Measurements from ENCODE around the gene NEURL2. TPM values are rescaled to one million over a fixed set of nuclear protein-coding genes. Genes with fewer than 3 reads are reported as not detected.
"Not testable (repeated sequence)": the region's sequence is repeated elsewhere in the genome, so short reads cannot be mapped to it uniquely, and the experiment has no call there.

The NEURL2 gene
- total RNA-seq, 2 experiments from 2014 or later: 2.3 to 2.5 TPM

- ChIA-PET CTCF (interaction anchor here (0.6 to 9.2 kb wide), 15 partner anchors 11 to 135 kb away, joined by 3 to 67 read pairs (median 5); partner anchors contain the start of genes CTSA, TNNC2, ZNF335 and ZSWIM1), POLR2A (interaction anchor here (1.0 to 3.8 kb wide), 16 partner anchors 8 to 134 kb away, joined by 3 to 28 read pairs (median 6); partner anchors contain the start of genes ACOT8, CTSA, NEURL2 and UBE2C)
- peaks cover 31% of the 10 kb centered on the region for H3K4me1 Mint-ChIP-seq (ENCODE audit: low read depth)
- peak overlapping the region; percentile 99 for H3K27ac Mint-ChIP-seq
- H3K4me3 Mint-ChIP-seq: peak overlapping the region; percentile 99
- H3K9me3 Mint-ChIP-seq: no peaks in the 10 kb centered on the region
- H3K36me3 Mint-ChIP-seq: peaks cover 16% of the 10 kb centered on the region
- intact Hi-C loops (cut with micrococcal nuclease): loop anchor here (2.0 to 10.0 kb wide), 4 partner anchors 23 to 431 kb away; partner anchors contain the start of genes CTSA, NEURL2 and ZSWIM1
- DNase-seq: peak; percentile 82
- no peaks in the 10 kb centered on the region for H3K27me3 Mint-ChIP-seq
Measured at GRCh38 chr20:45933266-45934045, 42.4 kb upstream of the NEURL2 start.

- intact Hi-C loops (cut with micrococcal nuclease): loop anchor here (10.0 kb wide), 1 partner anchor 433 kb away; no protein-coding TSS in a partner anchor
- H3K27ac Mint-ChIP-seq, H3K9me3 Mint-ChIP-seq, DNase-seq, CTCF ChIA-PET, H3K4me3 Mint-ChIP-seq, H3K36me3 Mint-ChIP-seq, H3K27me3 Mint-ChIP-seq, POLR2A ChIA-PET: not testable (repeated sequence)
- peaks cover 16% of the 10 kb centered on the region for H3K4me1 Mint-ChIP-seq (ENCODE audit: low read depth)
Measured at GRCh38 chr20:45931680-45932079, 40.7 kb upstream of the NEURL2 start.

DNA sequence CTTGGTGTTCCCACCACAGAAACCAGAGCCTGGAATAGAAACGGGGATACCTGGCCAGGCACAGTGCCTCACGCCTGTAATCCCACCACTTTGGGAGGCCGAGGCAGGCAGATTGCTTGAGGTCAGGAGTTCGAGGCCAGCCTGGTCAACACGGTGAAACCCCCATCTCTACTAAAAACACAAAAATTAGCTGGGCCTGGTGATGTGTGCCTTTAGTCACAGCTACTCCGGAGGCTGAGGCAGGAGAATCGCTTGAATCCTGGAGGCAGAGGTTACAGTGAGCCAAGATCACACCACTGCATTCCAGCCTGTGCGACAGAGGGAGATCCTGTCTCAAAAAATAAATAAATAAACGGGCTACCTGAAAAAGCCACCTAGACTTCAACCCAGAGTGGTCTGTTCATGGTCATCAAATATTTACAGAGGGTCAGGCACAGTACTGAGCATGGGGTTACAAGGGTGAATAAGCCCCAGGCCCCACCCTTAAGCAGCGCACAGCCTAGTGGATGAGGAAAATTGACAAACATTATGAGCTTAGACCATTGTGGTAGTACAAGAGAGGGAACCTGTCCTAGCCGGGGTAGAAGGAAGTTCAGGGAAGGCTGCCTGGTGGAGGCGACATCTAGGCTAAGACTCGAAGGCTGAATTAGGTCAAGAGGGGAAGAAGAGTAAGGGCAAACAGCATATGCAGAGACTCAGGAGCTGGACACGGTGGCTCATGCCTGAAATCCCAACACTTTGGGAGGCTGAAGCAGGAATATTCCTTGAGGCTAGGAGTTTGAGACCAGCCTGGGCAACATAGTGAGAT, 36.3 kb upstream of the NEURL2 start:
- H3K4me1 Mint-ChIP-seq (ENCODE audit: low read depth): peaks cover 5% of the 10 kb centered on the region
- H3K27me3 Mint-ChIP-seq: peaks cover 1% of the 10 kb centered on the region
- ChIA-PET POLR2A (no interaction called here), CTCF (interaction anchor here (1.2 kb wide), 1 partner anchor 37 kb away, joined by 4 read pairs; no protein-coding TSS in a partner anchor)
- no peak for DNase-seq
- intact Hi-C loops (cut with micrococcal nuclease): no loop called here
- H3K4me3 Mint-ChIP-seq: no peak overlapping the region
- no peak overlapping the region for H3K27ac Mint-ChIP-seq
- no peaks in the 10 kb centered on the region for H3K36me3 Mint-ChIP-seq
- no peaks in the 10 kb centered on the region for H3K9me3 Mint-ChIP-seq

DNA sequence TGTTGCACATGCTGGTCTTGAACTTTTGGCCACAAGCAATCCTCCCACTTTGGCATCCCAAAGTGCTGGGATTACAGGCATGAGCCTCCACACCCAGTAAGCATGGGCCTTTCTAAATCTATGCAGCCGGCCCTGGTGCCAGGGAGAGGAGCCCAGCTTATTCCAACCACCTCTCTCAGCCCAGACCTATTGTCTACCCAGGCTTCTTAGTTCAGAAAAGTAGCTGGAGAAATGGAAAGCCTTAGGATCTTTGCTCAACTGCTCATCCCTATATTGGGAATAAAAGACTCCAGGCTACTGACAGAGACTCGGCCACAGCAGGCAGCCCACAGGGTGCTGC, 35.7 kb upstream of the NEURL2 start:
- H3K27ac Mint-ChIP-seq: no peak overlapping the region

GRCh38 chr20:45925821-45926506, 35.0 kb upstream of the NEURL2 start:
- Mint-ChIP-seq H3K4me1 (ENCODE audit: low read depth) (peaks cover 3% of the 10 kb centered on the region), H3K27ac (no peak overlapping the region), H3K27me3 (peaks cover 2% of the 10 kb centered on the region), H3K36me3 (no peaks in the 10 kb centered on the region), H3K9me3 (no peaks in the 10 kb centered on the region), H3K4me3 (no peak overlapping the region)
- intact Hi-C loops (cut with micrococcal nuclease): no loop called here
- CTCF ChIA-PET: interaction anchor here (1.5 kb wide), 1 partner anchor 44 kb away, joined by 4 read pairs; no protein-coding TSS in a partner anchor
- POLR2A ChIA-PET: interaction anchor here (1.7 kb wide), 1 partner anchor 9 kb away, joined by 7 read pairs; the partner anchor contains the start of gene PCIF1
- no peak for DNase-seq

More for the DNA sequence above, 35.7 kb upstream of the NEURL2 start:
- H3K27me3 Mint-ChIP-seq: peaks cover 1% of the 10 kb centered on the region
- H3K36me3 Mint-ChIP-seq: no peaks in the 10 kb centered on the region
- no peaks in the 10 kb centered on the region for H3K9me3 Mint-ChIP-seq
- H3K4me3 Mint-ChIP-seq: no peak overlapping the region
- intact Hi-C loops (cut with micrococcal nuclease): no loop called here
- peaks cover 3% of the 10 kb centered on the region for H3K4me1 Mint-ChIP-seq (ENCODE audit: low read depth)
- ChIA-PET CTCF (interaction anchor here (1.5 kb wide), 1 partner anchor 44 kb away, joined by 4 read pairs; no protein-coding TSS in a partner anchor), POLR2A (no interaction called here)
- DNase-seq: no peak

- Mint-ChIP-seq H3K4me1 (ENCODE audit: low read depth) (peaks cover 3% of the 10 kb centered on the region), H3K27me3 (peaks cover 10% of the 10 kb centered on the region)
- POLR2A ChIA-PET: interaction anchor here (1.7 kb wide), 1 partner anchor 10 kb away, joined by 7 read pairs; the partner anchor contains the start of gene PCIF1
Measured at GRCh38 chr20:45924391-45925261, 33.6 kb upstream of the NEURL2 start.

DNA sequence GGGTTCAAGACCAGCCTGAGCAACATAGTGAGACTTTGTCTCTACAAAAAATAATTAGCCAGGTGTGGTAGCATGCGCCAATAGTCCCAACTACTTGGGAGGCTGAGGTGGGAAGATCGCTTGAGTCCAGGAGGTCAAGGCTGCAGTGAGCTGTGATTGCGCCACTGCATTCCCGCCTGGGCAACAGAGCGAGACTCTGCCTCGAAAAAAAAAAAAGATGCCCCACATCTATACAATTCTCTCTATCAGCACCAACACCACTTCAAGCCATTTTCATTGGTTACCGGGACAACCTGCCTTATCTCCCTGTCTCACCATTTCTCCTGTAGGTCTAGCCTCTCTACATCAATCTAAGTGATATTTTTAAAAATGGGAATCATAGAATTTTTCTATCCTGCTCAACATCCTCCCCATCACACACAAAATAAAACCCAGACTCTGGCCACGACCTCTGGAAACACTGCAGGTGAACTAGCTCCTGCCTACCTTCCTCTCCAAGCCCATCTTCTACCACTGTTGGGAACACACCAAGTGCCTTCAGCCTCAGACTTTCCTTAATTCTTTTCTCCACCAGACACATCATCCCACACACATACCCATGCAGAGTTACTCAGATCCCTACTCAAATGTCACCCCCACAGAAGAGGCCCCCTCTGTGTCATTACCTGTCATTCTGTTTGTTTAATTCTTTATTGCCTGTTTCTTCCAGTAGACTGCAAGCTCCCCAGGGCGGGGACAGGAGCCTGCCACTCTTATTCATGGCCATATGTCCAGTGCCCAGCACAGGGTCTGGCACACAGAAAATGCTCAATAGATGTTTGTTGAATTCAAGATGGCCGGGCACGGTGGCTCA, 30.6 kb upstream of the NEURL2 start:
- H3K4me1 Mint-ChIP-seq (ENCODE audit: low read depth): peaks cover 3% of the 10 kb centered on the region
- no peak for DNase-seq
- intact Hi-C loops (cut with micrococcal nuclease): no loop called here
- peaks cover 13% of the 10 kb centered on the region for H3K27me3 Mint-ChIP-seq
- H3K36me3 Mint-ChIP-seq: no peaks in the 10 kb centered on the region
- no peak overlapping the region for H3K4me3 Mint-ChIP-seq
- CTCF ChIA-PET: no interaction called here
- POLR2A ChIA-PET: interaction anchor here (1.3 to 2.7 kb wide), 2 partner anchors 12 to 13 kb away, joined by 3 to 9 read pairs; partner anchors contain the start of gene PCIF1
- no peaks in the 10 kb centered on the region for H3K9me3 Mint-ChIP-seq
- no peak overlapping the region for H3K27ac Mint-ChIP-seq

More at GRCh38 chr20:45924391-45925261, 33.6 kb upstream of the NEURL2 start:
- H3K4me3 Mint-ChIP-seq: no peak overlapping the region
- no peaks in the 10 kb centered on the region for H3K9me3 Mint-ChIP-seq
- no peaks in the 10 kb centered on the region for H3K36me3 Mint-ChIP-seq
- intact Hi-C loops (cut with micrococcal nuclease): no loop called here
- no peak for DNase-seq
- CTCF ChIA-PET: interaction anchor here (0.6 to 1.3 kb wide), 2 partner anchors 88 to 118 kb away, joined by 3 to 4 read pairs; no protein-coding TSS in a partner anchor
- no peak overlapping the region for H3K27ac Mint-ChIP-seq

DNA sequence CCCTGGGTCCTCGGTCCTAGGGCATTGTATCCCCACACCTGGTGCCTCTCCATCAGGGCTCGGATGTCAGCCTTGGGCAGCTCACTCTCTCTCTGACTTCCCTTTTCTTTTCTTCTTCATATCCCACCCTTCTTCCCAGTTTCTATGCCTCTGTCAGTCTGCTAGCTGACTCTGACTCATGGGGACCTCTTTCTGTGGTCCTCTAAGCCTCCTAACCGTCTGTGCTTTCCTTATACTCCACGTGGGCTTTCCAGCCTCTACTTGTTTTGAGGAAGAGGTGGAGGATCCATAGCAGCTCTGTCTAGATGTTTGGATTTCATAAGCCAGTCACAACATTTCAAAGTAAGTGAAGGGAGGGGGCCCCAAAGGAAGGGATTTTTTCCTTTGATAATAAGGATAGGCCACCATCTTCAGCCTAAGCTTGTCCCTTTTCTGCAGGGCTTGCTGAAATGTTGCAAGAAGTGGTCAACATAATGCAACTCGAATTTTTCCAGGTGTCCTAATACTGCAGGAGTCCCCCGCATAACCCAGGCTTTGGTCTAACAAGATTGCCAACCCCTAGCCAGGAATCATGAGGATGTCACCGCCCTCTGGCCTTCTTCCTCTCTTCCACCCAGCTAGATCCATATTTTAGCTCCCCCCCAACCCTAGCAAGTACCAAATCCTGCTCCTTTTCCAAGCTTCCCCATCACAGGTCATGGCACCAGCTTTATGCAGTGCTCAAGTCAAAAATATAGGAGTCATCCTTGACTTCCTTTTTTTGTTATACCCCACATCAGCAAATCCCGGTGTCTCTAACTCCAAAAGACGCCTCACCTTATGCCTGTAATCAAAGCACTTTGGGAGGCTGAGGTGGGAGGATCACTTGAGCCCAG, 29.7 kb upstream of the NEURL2 start:
- POLR2A ChIA-PET: interaction anchor here (1.3 to 2.7 kb wide), 2 partner anchors 11 to 14 kb away, joined by 3 to 9 read pairs; partner anchors contain the start of gene PCIF1
- no peaks in the 10 kb centered on the region for H3K9me3 Mint-ChIP-seq
- H3K4me1 Mint-ChIP-seq (ENCODE audit: low read depth): peaks cover 3% of the 10 kb centered on the region
- CTCF ChIA-PET: interaction anchor here (0.8 kb wide), 1 partner anchor 1625 kb away, joined by 3 read pairs; no protein-coding TSS in a partner anchor
- H3K27me3 Mint-ChIP-seq: peaks cover 18% of the 10 kb centered on the region
- intact Hi-C loops (cut with micrococcal nuclease): no loop called here
- no peak for DNase-seq
- no peaks in the 10 kb centered on the region for H3K36me3 Mint-ChIP-seq
- H3K27ac Mint-ChIP-seq: no peak overlapping the region
- no peak overlapping the region for H3K4me3 Mint-ChIP-seq

DNA sequence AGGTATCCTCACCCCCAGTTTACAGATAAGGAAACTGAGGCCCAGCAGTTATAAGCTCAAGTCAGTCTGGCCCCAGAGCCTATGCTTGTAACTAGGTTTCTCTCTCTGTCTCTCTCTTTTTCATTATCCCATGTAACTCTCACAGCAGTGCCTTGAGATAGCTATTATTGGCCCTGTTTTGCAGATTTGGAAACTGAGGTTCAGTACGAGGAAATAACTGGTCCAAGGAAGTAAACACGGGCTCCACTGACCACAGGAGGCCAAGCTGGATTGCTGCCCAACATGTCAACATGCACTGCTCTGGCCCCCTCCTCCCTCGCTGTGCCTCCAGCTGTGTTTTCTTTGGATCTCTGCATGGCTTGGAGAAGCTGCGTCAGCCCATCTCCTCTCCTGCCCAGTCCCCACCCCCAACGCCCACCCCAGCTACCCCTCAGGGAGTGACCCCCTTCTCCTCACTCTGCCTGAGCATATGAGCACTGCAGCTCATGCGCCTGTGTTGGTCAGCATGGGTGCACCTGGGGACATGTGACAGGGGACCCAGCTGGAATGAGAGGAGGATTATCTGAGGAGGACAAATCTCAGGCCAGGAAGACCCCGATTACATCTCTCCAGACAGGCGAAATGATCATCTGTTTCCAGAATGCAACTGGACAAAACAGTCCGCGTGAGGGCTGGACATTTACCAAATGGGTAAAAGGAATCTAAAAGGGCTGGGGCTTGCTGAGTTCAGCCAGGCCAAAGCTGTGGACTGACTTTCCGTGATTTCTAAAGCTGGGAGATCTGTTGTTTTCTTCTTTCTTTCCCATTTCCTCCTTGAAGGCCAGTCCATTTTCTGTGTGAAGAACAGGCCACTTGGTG, 28.8 kb upstream of the NEURL2 start:
- Mint-ChIP-seq H3K4me3 (no peak overlapping the region), H3K27me3 (peaks cover 18% of the 10 kb centered on the region), H3K27ac (no peak overlapping the region), H3K4me1 (ENCODE audit: low read depth) (peaks cover 3% of the 10 kb centered on the region), H3K9me3 (no peaks in the 10 kb centered on the region), H3K36me3 (no peaks in the 10 kb centered on the region)
- CTCF ChIA-PET: interaction anchor here (0.8 to 1.0 kb wide), 3 partner anchors 50 to 1626 kb away, joined by 3 to 4 read pairs (median 3); no protein-coding TSS in a partner anchor
- intact Hi-C loops (cut with micrococcal nuclease): no loop called here
- DNase-seq: no peak
- POLR2A ChIA-PET: interaction anchor here (2.7 kb wide), 1 partner anchor 15 kb away, joined by 9 read pairs; the partner anchor contains the start of gene PCIF1

Measured in activated CD4-positive, alpha-beta memory T cell treated with anti-CD3 and anti-CD28 coated beads for 36 hours (primary cell).